ENCODE data around the gene PTPRCAP. TPM values are rescaled to one million over a fixed set of nuclear protein-coding genes. Genes with fewer than 3 reads are reported as not detected.

PTPRCAP gene
- total RNA-seq, 1 experiment from 2014 or later, result 3.0 TPM

DNA sequence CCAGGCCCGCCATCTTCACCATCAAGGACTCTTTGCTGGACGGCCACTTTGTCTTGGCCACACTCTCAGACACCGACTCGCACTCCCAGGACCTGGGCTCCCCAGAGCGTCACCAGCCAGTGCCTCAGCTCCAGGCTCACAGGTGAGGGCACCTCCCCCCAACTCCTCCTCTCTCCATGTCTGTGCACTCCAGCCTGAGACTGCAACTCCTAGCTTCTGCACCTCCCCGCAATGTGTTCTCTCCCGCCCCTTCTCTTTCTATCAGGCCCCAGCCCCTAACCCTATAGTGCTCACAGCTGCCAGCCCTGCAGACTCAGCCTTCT is 41.3 kb downstream of the PTPRCAP start:
- no peak for DNase-seq (ENCODE audit: low read depth)

GRCh38 chr11:67395555-67396258 is 41.8 kb downstream of the PTPRCAP start:
- no peak for DNase-seq (ENCODE audit: low read depth)

DNA sequence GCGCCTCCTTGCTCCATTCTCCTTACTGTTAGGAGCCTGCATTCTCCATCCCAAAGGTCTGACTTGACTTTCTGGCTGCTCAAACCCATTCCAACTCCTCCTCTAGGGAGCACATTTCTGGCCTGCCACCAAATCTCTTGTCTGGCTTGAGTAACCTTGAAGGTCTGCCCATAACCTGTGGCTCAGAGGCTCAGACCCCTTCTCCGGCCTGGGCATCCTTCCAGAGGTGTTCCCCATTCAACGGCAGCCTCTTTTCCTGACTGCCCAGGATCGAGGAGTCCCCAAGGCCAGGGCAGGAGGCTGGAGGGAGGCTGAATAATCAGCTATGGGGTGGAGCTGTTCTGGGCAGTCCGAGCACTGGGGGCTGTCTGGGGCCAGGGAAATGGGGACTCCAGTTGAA is 43.5 kb downstream of the PTPRCAP start:
- no peak for DNase-seq (ENCODE audit: low read depth)

GRCh38 chr11:67393437-67393836 is 44.0 kb downstream of the PTPRCAP start:
- DNase-seq (ENCODE audit: low read depth), result no peak

- no peak for DNase-seq (ENCODE audit: low read depth)
These were observed 45.2 kb downstream of the PTPRCAP start for GRCh38 chr11:67392183-67392715.

GRCh38 chr11:67391304-67392182 is 45.9 kb downstream of the PTPRCAP start, which contains the start of gene RAD9A:
TSS of gene RAD9A (plus strand) at chr11:67391986. CDS start at chr11:67392045, 59 bp downstream.
- peak; percentile 96 for DNase-seq (ENCODE audit: low read depth)

DNA sequence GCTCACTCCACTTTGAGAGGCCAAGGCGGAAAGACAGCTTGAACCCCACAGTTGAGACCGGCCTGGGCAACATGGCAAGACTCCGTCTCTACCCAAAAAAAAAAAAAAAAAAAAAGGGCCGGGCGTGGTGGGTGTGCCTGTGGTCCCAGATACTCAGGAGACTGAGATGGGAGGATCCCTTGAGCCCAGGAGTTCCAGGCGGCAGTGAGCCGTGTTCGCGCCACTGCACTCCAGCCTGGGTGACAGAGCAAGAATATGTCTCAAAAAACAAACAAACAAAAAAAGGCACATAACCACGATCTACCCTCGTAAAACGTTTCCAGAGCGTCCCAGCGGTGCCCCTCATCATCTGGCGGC is 46.6 kb downstream of the PTPRCAP start:
- DNase-seq (ENCODE audit: low read depth), result no peak

- DNase-seq (ENCODE audit: low read depth), result peak; percentile 44
These were observed 48.0 kb downstream of the PTPRCAP start for GRCh38 chr11:67389477-67389876.

- no peak for DNase-seq (ENCODE audit: low read depth)
These were observed 50.0 kb downstream of the PTPRCAP start for GRCh38 chr11:67387518-67387917.

DNA sequence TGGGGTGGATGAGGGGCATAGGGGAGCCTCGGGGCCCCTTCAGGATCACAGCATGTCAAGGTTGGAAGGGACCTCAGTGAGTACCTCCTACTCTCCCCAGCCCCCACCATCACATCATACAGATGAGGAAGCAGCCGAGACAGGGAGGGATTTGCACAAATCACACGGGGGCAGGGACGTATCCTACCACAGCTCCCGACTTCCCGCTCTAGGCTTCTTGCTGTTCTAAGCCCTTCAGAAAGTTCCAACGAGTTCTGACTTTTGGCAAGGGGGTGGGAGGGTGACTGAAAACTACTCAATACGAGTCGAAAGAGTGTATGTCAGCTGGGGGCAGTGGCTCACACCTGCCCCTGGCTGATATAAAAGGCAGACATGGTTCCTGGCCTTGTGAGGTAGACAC is 50.4 kb downstream of the PTPRCAP start:
- DNase-seq (ENCODE audit: low read depth), result no peak

Other genes starting within 250 kb of the PTPRCAP start
- 27.5 and 54.1 TPM in 2 replicates for gene GRK2, start 171.2 kb downstream of the PTPRCAP start, total RNA-seq (2014; rRNA removed; shearing (Covaris generic))
- gene ANKRD13D, start 148.4 kb downstream of the PTPRCAP start, total RNA-seq (2014; rRNA removed; shearing (Covaris generic)), result 13.1 and 24.0 TPM in 2 replicates
- gene SSH3, start 134.2 kb downstream of the PTPRCAP start, total RNA-seq (2014; rRNA removed; shearing (Covaris generic)), result 2.9 and 6.9 TPM in 2 replicates
- gene POLD4, start 84.1 kb downstream of the PTPRCAP start, total RNA-seq (2014; rRNA removed; shearing (Covaris generic)), result 54.2 and 56.2 TPM in 2 replicates
- gene CLCF1, start 64.1 kb downstream of the PTPRCAP start, total RNA-seq (2014; rRNA removed; shearing (Covaris generic)), result 7.1 TPM in 2 replicates
- gene RAD9A, start 45.7 kb downstream of the PTPRCAP start, total RNA-seq (2014; rRNA removed; shearing (Covaris generic)), result 9.0 and 11.3 TPM in 2 replicates
- gene PPP1CA, start 35.8 kb downstream of the PTPRCAP start, total RNA-seq (2014; rRNA removed; shearing (Covaris generic)), result 220 and 273 TPM in 2 replicates
- gene TBC1D10C, start 33.6 kb downstream of the PTPRCAP start, total RNA-seq (2014; rRNA removed; shearing (Covaris generic)), result not detected in 2 replicates
- gene CARNS1, start 22.0 kb downstream of the PTPRCAP start, total RNA-seq (2014; rRNA removed; shearing (Covaris generic)), result 0.34 TPM in 1 of 2 replicates, not detected in the other
- gene RPS6KB2, start 9.2 kb downstream of the PTPRCAP start, total RNA-seq (2014; rRNA removed; shearing (Covaris generic)), result 36.6 and 42.5 TPM in 2 replicates
- gene CORO1B, start 5.8 kb upstream of the PTPRCAP start, total RNA-seq (2014; rRNA removed; shearing (Covaris generic)), result 78.7 and 85.8 TPM in 2 replicates
- not detected in 2 replicates for gene GPR152, start 15.0 kb upstream of the PTPRCAP start, total RNA-seq (2014; rRNA removed; shearing (Covaris generic))
- 0.06 and 0.15 TPM in 2 replicates for gene CABP4, start 17.7 kb upstream of the PTPRCAP start, total RNA-seq (2014; rRNA removed; shearing (Covaris generic))
- gene TMEM134, start 31.6 kb upstream of the PTPRCAP start, total RNA-seq (2014; rRNA removed; shearing (Covaris generic)), result 9.4 and 36.5 TPM in 2 replicates
- gene AIP, start 45.3 kb upstream of the PTPRCAP start, total RNA-seq (2014; rRNA removed; shearing (Covaris generic)), result 69.5 and 78.5 TPM in 2 replicates
- 24.6 and 32.1 TPM in 2 replicates for gene PITPNM1, start 67.7 kb upstream of the PTPRCAP start, total RNA-seq (2014; rRNA removed; shearing (Covaris generic))
- 37.7 and 43.0 TPM in 2 replicates for gene CDK2AP2, start 70.5 kb upstream of the PTPRCAP start, total RNA-seq (2014; rRNA removed; shearing (Covaris generic))
- gene CABP2, start 85.8 kb upstream of the PTPRCAP start, total RNA-seq (2014; rRNA removed; shearing (Covaris generic)), result not detected in 2 replicates
- gene GSTP1, start 146.1 kb upstream of the PTPRCAP start, total RNA-seq (2014; rRNA removed; shearing (Covaris generic)), result 1,082 and 1,228 TPM in 2 replicates
- 218 and 229 TPM in 2 replicates for gene NDUFV1, start 169.3 kb upstream of the PTPRCAP start, total RNA-seq (2014; rRNA removed; shearing (Covaris generic))
- 5.8 and 9.1 TPM in 2 replicates for gene NUDT8, start 192.3 kb upstream of the PTPRCAP start, total RNA-seq (2014; rRNA removed; shearing (Covaris generic))
- gene TBX10, start 202.1 kb upstream of the PTPRCAP start, total RNA-seq (2014; rRNA removed; shearing (Covaris generic)), result not detected in 2 replicates
- gene ACY3, start 213.0 kb upstream of the PTPRCAP start, total RNA-seq (2014; rRNA removed; shearing (Covaris generic)), result not detected in 2 replicates
- gene ALDH3B2, start 236.9 kb upstream of the PTPRCAP start, total RNA-seq (2014; rRNA removed; shearing (Covaris generic)), result 0.23 TPM in 1 of 2 replicates, not detected in the other

All from Daoy (cell line).